HG03159 (cell line): ENCODE data around the gene MANBA.

Source experiments
- ATAC-seq: cut with Tn5 transposase; IDR thresholded peaks from one replicate; pipeline ENCODE4 v1.9.1; 2021; ENCODE audit warnings: mild to moderate bottlenecking, moderate library complexity; ENCODE audit not compliant: unreplicated experiment

MANBA gene

GRCh38 chr4:102760645-102761295 lies at the start of gene MANBA:
TSS of gene MANBA (minus strand) at chr4:102760968. CDS start at chr4:102760894, 74 bp downstream.
- peak; percentile 92 for ATAC-seq

- no peak for ATAC-seq
These were observed 48.9 kb upstream of the MANBA start for GRCh38 chr4:102809691-102810090.

GRCh38 chr4:102809190-102809589 lies 48.4 kb upstream of the MANBA start:
- ATAC-seq: peak; percentile 70

GRCh38 chr4:102808009-102808408 lies 47.2 kb upstream of the MANBA start:
- ATAC-seq: no peak

GRCh38 chr4:102807345-102807744 lies 46.6 kb upstream of the MANBA start:
- ATAC-seq: no peak

- no peak for ATAC-seq
These were observed 39.0 kb upstream of the MANBA start for GRCh38 chr4:102799816-102800215.

- ATAC-seq: no peak
These were observed 34.2 kb upstream of the MANBA start for GRCh38 chr4:102794999-102795398.

- no peak for ATAC-seq
These were observed 31.7 kb upstream of the MANBA start for GRCh38 chr4:102792361-102792936.

GRCh38 chr4:102791318-102791835 lies 30.6 kb upstream of the MANBA start:
- no peak for ATAC-seq

- ATAC-seq: no peak
These were observed 28.5 kb upstream of the MANBA start for GRCh38 chr4:102789317-102789717.

GRCh38 chr4:102787944-102788343 lies 27.2 kb upstream of the MANBA start:
- ATAC-seq: no peak

- no peak for ATAC-seq
These were observed 26.5 kb upstream of the MANBA start for GRCh38 chr4:102787096-102787881.

- no peak for ATAC-seq
These were observed 25.5 kb upstream of the MANBA start for GRCh38 chr4:102786279-102786678.

GRCh38 chr4:102783006-102783405 lies 22.2 kb upstream of the MANBA start:
- no peak for ATAC-seq

- no peak for ATAC-seq
These were observed 20.8 kb upstream of the MANBA start for GRCh38 chr4:102781570-102781969.

GRCh38 chr4:102780476-102781144 lies 19.8 kb upstream of the MANBA start:
- peak; percentile 72 for ATAC-seq

GRCh38 chr4:102779204-102779603 lies 18.4 kb upstream of the MANBA start:
- ATAC-seq: no peak

GRCh38 chr4:102778720-102779119 lies 18.0 kb upstream of the MANBA start:
- ATAC-seq: no peak

GRCh38 chr4:102775805-102776204 lies 15.0 kb upstream of the MANBA start:
- no peak for ATAC-seq

- ATAC-seq: no peak
These were observed 13.5 kb upstream of the MANBA start for GRCh38 chr4:102774254-102774653.

GRCh38 chr4:102772738-102773340 lies 12.1 kb upstream of the MANBA start:
- no peak for ATAC-seq
